ENCODE results near the gene PACSIN1. TPM values are rescaled to one million over a fixed set of nuclear protein-coding genes. Genes with fewer than 3 reads are reported as not detected.

The PACSIN1 gene
- total and polyA plus RNA-seq, 2 of the 4 experiments (the other 2 are of a cell fraction): 0.02 TPM; not detected in 1

- no peak overlapping the region for H2AFZ ChIP-seq (replicated peaks; ENCODE audit: low read length, poor library complexity)
- H4K8ac ChIP-seq (ENCODE audit: low read depth in 2 of 2, low read length in 2 of 2): no peak overlapping the region
- ChIA-PET CTCF (no interaction called here), POLR2A (ENCODE audit: unreplicated experiment) (no interaction called here)
- in situ Hi-C loops (cut with MboI; ENCODE audit: low sequenced_read_pairs) (no loop called here), intact Hi-C loops (cut with micrococcal nuclease) (no loop called here), dilution Hi-C loops (cut with HindIII; ENCODE audit: low sequenced_read_pairs, unreplicated experiment) (no loop called here)
- ATAC-seq (ENCODE audit: low read depth): no peak
- H3K23ac ChIP-seq (ENCODE audit: low read depth, low read length): no peak overlapping the region
- H2BK5ac ChIP-seq (ENCODE audit: low read depth, low read length, poor library complexity, severe bottlenecking): no peak overlapping the region
- H3K36me3 ChIP-seq (ENCODE audit: control insufficient read depth, insufficient read depth, low read length): no peaks in the 10 kb centered on the region
- no peaks in the 10 kb centered on the region for H3K79me1 ChIP-seq (ENCODE audit: low read depth in 1 of 2, low read length in 2 of 2)
- H3K9me1 ChIP-seq (ENCODE audit: insufficient read depth, low read length): peaks cover 5% of the 10 kb centered on the region; the same call in 1 of the 2 replicates
- H4K20me1 ChIP-seq (ENCODE audit: insufficient read depth, low read length): no peaks in the 10 kb centered on the region
- no peak overlapping the region for H3K9ac ChIP-seq (ENCODE audit: low read depth, low read length)
- H3K4me3 ChIP-seq (ENCODE audit: insufficient read depth, low read depth, low read length): no peak overlapping the region
- no peak overlapping the region for H2AK5ac ChIP-seq (ENCODE audit: low read depth, low read length)
- no peak for TF ChIP-seq CEBPB (IDR thresholded peaks at IDR 0.05; ENCODE audit: low read depth, low read length)
- no peak for TF ChIP-seq RCOR1 (IDR thresholded peaks at IDR 0.05; ENCODE audit: insufficient replicate concordance, low read length)
- no peak for TF ChIP-seq RFX5 (IDR thresholded peaks at IDR 0.05; ENCODE audit: low read depth, low read length)
- no peak for TF ChIP-seq NFE2L2 (IDR thresholded peaks at IDR 0.05; ENCODE audit: low read depth, low read length)
- TF ChIP-seq, protein P1, sequence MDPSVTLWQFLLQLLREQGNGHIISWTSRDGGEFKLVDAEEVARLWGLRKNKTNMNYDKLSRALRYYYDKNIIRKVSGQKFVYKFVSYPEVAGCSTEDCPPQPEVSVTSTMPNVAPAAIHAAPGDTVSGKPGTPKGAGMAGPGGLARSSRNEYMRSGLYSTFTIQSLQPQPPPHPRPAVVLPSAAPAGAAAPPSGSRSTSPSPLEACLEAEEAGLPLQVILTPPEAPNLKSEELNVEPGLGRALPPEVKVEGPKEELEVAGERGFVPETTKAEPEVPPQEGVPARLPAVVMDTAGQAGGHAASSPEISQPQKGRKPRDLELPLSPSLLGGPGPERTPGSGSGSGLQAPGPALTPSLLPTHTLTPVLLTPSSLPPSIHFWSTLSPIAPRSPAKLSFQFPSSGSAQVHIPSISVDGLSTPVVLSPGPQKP (IDR thresholded peaks at IDR 0.05; ENCODE audit: borderline replicate concordance, low read depth, low read length): no peak
- TF ChIP-seq MXI1 (IDR thresholded peaks at IDR 0.05; ENCODE audit: borderline replicate concordance, low read depth, low read length): no peak
- no peak for TF ChIP-seq MAFK (IDR thresholded peaks at IDR 0.05; ENCODE audit: low read depth, low read length)
- TF ChIP-seq RAD21 (IDR thresholded peaks at IDR 0.05; ENCODE audit: low read length): no peak
- TF ChIP-seq CHD1 (IDR thresholded peaks at IDR 0.05; ENCODE audit: low read depth, low read length): no peak
- no peak for TF ChIP-seq MAZ (IDR thresholded peaks at IDR 0.05; ENCODE audit: borderline replicate concordance, low read depth, low read length)
- TF ChIP-seq BHLHE40 (IDR thresholded peaks at IDR 0.05; ENCODE audit: low read depth, low read length): no peak
- H2BK20ac ChIP-seq (ENCODE audit: low read depth, low read length): no peak overlapping the region
- no TSS peak for BruUV-seq (replicated peaks)
- no peak overlapping the region for H3K18ac ChIP-seq (ENCODE audit: low read depth, low read length)
- DNase-seq: no peak
- no peak overlapping the region for H3K14ac ChIP-seq (replicated peaks; ENCODE audit: low read depth, low read length)
- 30% methylated on average over 2 of the region's 15 CpGs; no CpG with 5 or more reads in 1 of the 2 experiments for WGBS, 2 experiments (ENCODE audit: extremely low coverage in 2 of 2, insufficient read length in 1 of 2)
- H4K91ac ChIP-seq (ENCODE audit: insufficient read depth, low read depth, low read length): no peak overlapping the region
- H3K4ac ChIP-seq (ENCODE audit: low read depth, low read length): no peak overlapping the region
- H2AK9ac ChIP-seq (replicated peaks; ENCODE audit: low read depth, low read length, poor library complexity): no peak overlapping the region
- no peak overlapping the region for H3K4me2 ChIP-seq (ENCODE audit: low read depth, low read length)
- peaks cover 2% of the 10 kb centered on the region; the same call in 1 of the 2 replicates for H3K27me3 ChIP-seq (ENCODE audit: control insufficient read depth, insufficient read depth, low read length)
- H4K5ac ChIP-seq (ENCODE audit: low read depth, low read length): no peak overlapping the region
- H3K27ac ChIP-seq (ENCODE audit: insufficient read depth, low read length): no peak overlapping the region
- peaks cover 4% of the 10 kb centered on the region; the same call in 1 of the 2 replicates for H3K9me3 ChIP-seq (ENCODE audit: control insufficient read depth, insufficient read depth, low read length)
- no peak overlapping the region for H3K56ac ChIP-seq (ENCODE audit: extremely low read depth, insufficient read depth, low read length)
- H2BK120ac ChIP-seq (ENCODE audit: low read depth, low read length): no peak overlapping the region
- no peak overlapping the region for H2BK15ac ChIP-seq (ENCODE audit: low read depth, low read length)
- peaks cover 6% of the 10 kb centered on the region for H3K4me1 ChIP-seq (ENCODE audit: control insufficient read depth, insufficient read depth, low read length)
These were observed 97.1 kb downstream of the PACSIN1 start for GRCh38 chr6:34562861-34563512.
